Activated CD4-positive, alpha-beta T cell treated with anti-CD3 and anti-CD28 coated beads, Interleukin-2, amount 50 U/mL, for 48 hours (primary cell): ENCODE results near the gene SNX19.

Source experiments
- DNase-seq, 2 experiments: peaks; one replicate each; pipeline ENCODE4 v3.0.0-alpha.2; 2020

SNX19 gene

GRCh38 chr11:130904380-130904779, 11.9 kb downstream of the SNX19 start:
- DNase-seq, result no peak

- no peak for DNase-seq
Observed at GRCh38 chr11:130902380-130902779, 13.9 kb downstream of the SNX19 start.

- no peak for DNase-seq
Observed at GRCh38 chr11:130899106-130899505, 17.2 kb downstream of the SNX19 start.

DNA sequence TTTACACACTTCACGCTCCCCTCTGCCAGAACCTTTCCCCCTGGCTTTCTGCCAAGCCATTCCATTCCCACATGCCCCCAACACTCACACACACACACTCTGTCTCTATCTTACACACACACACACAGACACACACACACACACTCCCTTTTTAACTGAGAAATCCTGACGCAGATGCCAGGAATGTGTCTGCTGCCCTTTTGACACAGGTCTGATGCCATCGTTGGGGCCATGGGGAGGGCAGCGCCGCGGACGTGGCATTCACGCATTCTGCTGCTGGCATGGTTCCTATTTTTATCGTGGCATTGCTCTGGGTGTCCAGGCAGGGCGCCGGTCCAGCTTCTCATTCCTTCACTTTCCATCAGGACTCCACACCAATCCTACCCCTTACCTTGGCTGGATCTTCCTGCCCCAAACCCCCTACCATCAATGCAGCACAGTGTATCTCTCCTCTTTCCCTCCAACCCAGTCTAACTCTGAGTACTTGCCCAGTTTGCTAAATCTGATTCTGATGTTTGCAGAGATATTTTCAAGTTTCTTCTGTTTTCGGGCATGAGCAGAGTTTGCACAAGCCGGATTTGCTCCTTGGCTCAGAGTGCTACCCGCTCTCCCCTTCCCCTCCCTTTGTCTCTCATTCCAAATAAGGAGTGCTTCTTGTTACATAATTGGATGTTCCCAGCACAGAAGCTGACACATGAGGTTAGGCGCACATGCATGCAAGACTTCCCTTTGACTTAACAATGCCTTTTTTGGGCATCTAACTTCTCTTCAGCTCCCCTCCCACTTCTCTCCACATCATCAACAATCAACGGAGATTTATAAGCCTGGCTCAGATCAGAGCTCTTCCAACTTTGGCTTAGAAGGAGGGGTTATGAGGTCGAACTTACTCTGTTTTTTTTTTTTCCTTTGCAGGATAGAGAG, 18.8 kb downstream of the SNX19 start:
- DNase-seq, result no peak

DNA sequence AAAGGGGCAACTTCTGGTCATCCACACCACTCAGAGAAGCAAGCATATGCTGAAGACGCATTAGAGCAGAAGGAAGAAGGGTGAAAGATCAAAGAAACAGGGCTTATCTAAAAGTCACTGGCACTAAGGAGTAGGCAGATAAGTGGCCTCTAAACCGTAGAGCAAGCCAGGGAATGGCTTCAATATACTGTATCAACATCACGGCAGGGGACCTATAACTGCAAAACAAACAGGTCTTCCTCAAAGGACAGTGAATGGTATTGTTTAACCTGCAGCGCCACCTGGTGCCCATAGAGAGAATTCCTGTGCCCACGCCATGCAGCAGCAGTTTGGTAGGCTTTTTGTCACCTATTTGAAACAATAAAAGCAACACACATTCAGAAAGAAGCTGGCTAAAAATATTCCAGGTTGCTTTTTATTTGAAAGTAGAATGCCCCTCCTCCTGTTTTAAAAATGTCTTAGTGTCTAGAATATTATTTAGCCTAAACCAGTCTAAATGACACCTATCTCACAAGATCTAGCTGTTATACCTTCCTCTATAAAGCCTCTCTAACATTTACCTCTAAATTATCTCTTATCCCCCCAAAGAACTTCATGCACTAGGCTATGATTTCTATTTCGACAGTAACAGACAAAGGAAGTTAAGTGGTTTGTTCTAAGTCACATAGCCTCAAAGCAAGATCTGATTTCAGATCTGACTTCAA, 21.8 kb downstream of the SNX19 start:
- peak; percentile 67 to 78 for DNase-seq

- DNase-seq, result no peak
Observed at GRCh38 chr11:130892861-130893260, 23.4 kb downstream of the SNX19 start.

DNA sequence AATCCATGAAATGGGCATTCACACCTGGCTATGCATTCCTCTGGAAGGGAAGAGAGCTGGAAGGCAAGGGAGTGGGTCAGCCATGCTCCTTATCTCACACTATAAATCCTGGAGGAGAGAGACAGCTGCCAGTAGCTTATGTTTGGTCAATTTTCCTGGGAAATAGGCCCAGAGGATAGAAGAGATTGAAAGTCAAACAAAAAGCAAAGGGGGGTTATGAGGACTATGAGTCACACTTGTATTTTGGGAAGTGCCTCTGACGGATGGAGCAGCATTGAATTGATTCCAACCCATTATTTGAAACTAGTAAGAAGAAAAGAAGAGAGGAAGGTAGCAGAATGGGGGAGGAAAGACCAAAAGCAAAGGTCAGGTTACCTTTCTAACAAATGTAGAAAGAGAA, 25.0 kb downstream of the SNX19 start:
- DNase-seq, result no peak

DNA sequence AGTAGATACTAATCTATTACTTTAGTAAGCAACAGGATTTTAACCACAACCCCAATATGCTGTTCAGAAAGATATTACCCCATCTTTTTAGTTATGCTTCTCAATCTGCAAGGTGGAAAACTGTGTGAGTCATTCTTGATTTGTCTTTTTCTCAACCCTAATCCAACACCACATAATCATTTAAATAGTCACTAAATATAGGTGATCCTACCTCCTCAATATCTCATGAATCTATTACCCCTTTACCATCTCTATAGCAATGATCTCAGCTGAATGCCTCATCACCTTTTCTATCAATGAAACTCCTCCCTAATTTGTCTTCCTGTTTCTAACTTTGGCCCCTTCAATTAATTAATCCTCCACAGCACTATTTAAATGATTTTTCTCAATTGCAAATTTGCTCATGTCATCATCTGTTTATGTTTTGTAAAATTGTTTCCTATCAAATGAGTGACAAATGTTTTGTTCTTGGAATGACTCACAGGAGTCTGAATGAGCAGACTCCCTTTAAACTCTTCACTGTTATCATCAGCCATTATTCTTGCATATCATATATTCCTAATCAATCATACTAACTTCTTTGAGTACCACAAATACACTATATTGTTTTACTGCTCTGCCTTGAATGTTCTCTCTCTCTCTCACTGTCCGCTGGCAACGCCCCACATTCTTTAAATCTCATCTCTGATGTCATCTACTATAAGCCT, 26.1 kb downstream of the SNX19 start:
- DNase-seq, result no peak

- DNase-seq, result no peak
Observed at GRCh38 chr11:130888790-130889189, 27.5 kb downstream of the SNX19 start.

DNA sequence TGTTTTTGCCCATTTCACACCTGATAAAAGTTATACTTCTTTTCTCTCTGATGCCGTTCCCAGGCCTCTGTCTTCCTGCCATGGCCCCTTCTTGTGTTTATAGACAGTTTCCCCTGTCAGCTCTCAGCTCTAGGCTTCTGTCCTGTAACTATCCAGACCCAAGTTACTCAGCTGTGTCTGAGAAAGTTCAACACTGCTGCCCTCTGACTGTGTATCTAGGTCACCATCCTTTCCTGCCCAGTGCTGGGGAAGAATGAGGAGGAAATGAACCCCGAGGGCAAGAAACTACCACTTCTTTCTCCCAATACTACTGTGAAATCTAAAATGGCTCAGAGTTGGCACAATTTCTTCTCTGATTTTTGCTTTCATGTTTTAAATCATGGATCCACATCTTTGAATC, 29.6 kb downstream of the SNX19 start:
- DNase-seq, result no peak

GRCh38 chr11:130882138-130882551, 34.1 kb downstream of the SNX19 start:
- no peak for DNase-seq

DNA sequence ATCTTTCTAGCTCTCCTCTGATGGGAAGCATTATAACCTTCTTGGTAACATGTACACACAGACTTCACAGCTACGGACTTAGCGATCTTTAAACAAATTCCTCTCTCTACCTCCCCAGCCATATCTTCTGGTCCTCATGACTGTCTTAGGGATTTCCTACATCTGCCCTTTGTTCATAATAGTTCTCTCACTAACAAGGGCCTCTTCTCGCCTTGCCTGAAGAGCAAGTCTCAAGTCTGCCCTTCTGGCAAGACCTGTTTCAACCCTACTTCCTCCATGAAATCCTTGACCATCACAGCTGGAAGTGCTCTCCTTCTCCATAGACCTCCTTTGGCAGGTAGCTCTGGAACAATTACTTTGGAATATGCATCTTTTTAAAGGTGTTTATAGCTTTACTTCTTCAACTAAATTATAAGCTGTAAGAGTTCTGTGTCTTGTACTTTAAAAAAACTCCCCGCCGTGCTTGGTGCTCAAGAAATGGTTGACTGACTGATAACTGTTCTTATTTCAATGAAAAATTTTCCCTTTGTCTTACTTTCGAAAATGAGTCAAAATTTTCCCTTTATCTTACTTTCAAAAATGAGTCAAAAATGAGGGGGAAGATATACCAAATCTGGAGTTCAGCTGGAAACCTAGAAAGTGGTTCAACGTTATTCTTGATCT, 34.7 kb downstream of the SNX19 start:
- peak in 1 of 2 experiments; percentile 15 for DNase-seq

GRCh38 chr11:130879836-130880235, 36.4 kb downstream of the SNX19 start:
- DNase-seq, result no peak

GRCh38 chr11:130876931-130877915, 39.1 kb downstream of the SNX19 start:
- DNase-seq, result no peak

- no peak for DNase-seq
Observed at GRCh38 chr11:130876100-130876499, 40.2 kb downstream of the SNX19 start.

DNA sequence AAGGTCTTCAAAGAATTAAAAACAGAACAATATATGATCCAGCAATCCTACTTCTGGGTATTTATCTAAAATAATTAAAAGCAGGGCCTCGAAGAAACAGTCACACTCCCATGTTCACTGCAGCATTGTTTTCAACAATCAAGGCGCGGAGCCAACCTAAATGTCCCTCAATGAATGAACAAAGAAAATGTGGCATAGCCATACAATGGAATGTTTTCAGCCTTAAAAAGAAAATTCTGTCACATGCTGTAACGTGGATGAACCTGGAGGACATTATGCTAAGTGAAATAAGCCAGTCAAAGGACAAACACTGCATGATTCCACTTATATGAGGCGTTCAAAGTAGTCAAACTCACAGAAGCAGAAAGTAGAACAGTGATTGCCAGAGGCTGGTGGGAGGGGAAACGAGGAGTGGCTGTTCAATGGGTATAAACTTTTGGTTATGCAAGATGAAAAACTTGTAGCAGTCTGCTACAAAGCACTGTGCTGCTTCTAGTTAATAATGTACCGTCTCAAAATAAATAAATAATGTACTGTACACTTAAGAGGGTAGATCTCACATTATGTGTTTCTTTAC, 41.2 kb downstream of the SNX19 start:
- DNase-seq, result no peak

DNA sequence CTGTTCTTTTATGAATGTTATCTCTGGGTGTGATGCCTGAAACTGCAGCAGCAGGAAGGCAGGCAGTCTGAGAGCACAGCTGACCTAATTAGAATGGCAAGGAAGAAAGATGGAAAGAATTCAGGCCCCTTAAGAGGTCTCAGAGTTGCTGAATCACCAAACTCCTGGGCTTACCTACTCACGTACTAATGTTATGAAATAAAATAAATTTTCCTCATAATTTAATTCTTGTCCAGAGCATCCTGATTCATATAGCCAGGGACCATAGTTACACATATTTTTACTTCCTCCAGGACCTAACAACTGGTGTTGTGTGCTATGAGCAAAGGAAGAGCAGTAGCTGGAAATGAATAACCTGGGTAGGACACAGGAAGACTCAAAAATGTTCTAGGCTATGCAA, 41.9 kb downstream of the SNX19 start:
- no peak for DNase-seq

GRCh38 chr11:130873761-130874160, 42.5 kb downstream of the SNX19 start:
- no peak for DNase-seq

- no peak for DNase-seq
Observed at GRCh38 chr11:130872981-130873380, 43.3 kb downstream of the SNX19 start.

- no peak for DNase-seq
Observed at GRCh38 chr11:130872513-130872912, 43.8 kb downstream of the SNX19 start.

GRCh38 chr11:130872102-130872501, 44.2 kb downstream of the SNX19 start:
- DNase-seq, result no peak
